NCI-H128 (cell line): ENCODE measurements around the gene NGEF.

ENCODE experiments used
- DNase-seq: peaks from one replicate; lab custom pipeline; 2025; ENCODE audit not compliant: unreplicated experiment; lab: John Stamatoyannopoulos, UW

Gene NGEF

GRCh38 chr2:232888099-232888836, 124.8 kb downstream of the NGEF start:
- no peak for DNase-seq

GRCh38 chr2:232887171-232887850, 125.7 kb downstream of the NGEF start:
- DNase-seq: no peak

- DNase-seq: no peak
Observed at GRCh38 chr2:232886632-232887031, 126.4 kb downstream of the NGEF start.

GRCh38 chr2:232886176-232886575, 126.9 kb downstream of the NGEF start:
- no peak for DNase-seq

GRCh38 chr2:232885264-232885961, 127.6 kb downstream of the NGEF start:
- DNase-seq: no peak

- DNase-seq: no peak
Observed at GRCh38 chr2:232884549-232885263, 128.3 kb downstream of the NGEF start.

GRCh38 chr2:232884001-232884421, 129.0 kb downstream of the NGEF start:
- no peak for DNase-seq

GRCh38 chr2:232883116-232883721, 129.8 kb downstream of the NGEF start:
- DNase-seq: no peak

- DNase-seq: no peak
Observed at GRCh38 chr2:232882505-232883115, 130.4 kb downstream of the NGEF start.

- no peak for DNase-seq
Observed at GRCh38 chr2:232882085-232882484, 131.0 kb downstream of the NGEF start.

- DNase-seq: no peak
Observed at GRCh38 chr2:232880764-232881351, 132.2 kb downstream of the NGEF start.

- no peak for DNase-seq
Observed at GRCh38 chr2:232879618-232880494, 133.2 kb downstream of the NGEF start.

GRCh38 chr2:232878855-232879617, 134.0 kb downstream of the NGEF start:
- no peak for DNase-seq

GRCh38 chr2:232877940-232878511, 135.0 kb downstream of the NGEF start:
- DNase-seq: no peak

- DNase-seq: no peak
Observed at GRCh38 chr2:232876978-232877441, 136.0 kb downstream of the NGEF start.

- peak; percentile 56 for DNase-seq
Observed at GRCh38 chr2:232876161-232876977, 136.7 kb downstream of the NGEF start.
